ENCODE measurements around the gene PLCB4.

The PLCB4 gene

GRCh38 chr20:9483131-9483530 lies 414.2 kb downstream of the PLCB4 start:
- DNase-seq (ENCODE audit: low read depth): no peak
- no peak overlapping the region for H3K4me3 ChIP-seq (ENCODE audit: low read depth, low read length)
- TF ChIP-seq CTCF (conservative IDR thresholded peaks at IDR 0.05; ENCODE audit: low read depth, low read length): no peak

GRCh38 chr20:9485614-9486340 lies 416.9 kb downstream of the PLCB4 start:
- no peak for DNase-seq (ENCODE audit: low read depth)
- TF ChIP-seq CTCF (conservative IDR thresholded peaks at IDR 0.05; ENCODE audit: low read depth, low read length): no peak
- no peak overlapping the region for H3K4me3 ChIP-seq (ENCODE audit: low read depth, low read length)

GRCh38 chr20:9487231-9487630 lies 418.3 kb downstream of the PLCB4 start:
- no peak for TF ChIP-seq CTCF (conservative IDR thresholded peaks at IDR 0.05; ENCODE audit: low read depth, low read length)
- no peak for DNase-seq (ENCODE audit: low read depth)
- H3K4me3 ChIP-seq (ENCODE audit: low read depth, low read length): no peak overlapping the region

- no peak for DNase-seq (ENCODE audit: low read depth)
- H3K4me3 ChIP-seq (ENCODE audit: low read depth, low read length): no peak overlapping the region
- no peak for TF ChIP-seq CTCF (conservative IDR thresholded peaks at IDR 0.05; ENCODE audit: low read depth, low read length)
These were observed 419.2 kb downstream of the PLCB4 start for GRCh38 chr20:9488063-9488462.

- DNase-seq (ENCODE audit: low read depth): no peak
- H3K4me3 ChIP-seq (ENCODE audit: low read depth, low read length): no peak overlapping the region
- TF ChIP-seq CTCF (conservative IDR thresholded peaks at IDR 0.05; ENCODE audit: low read depth, low read length): no peak
These were observed 421.3 kb downstream of the PLCB4 start for GRCh38 chr20:9490161-9490560.

GRCh38 chr20:9490631-9491030 lies 421.7 kb downstream of the PLCB4 start:
- H3K4me3 ChIP-seq (ENCODE audit: low read depth, low read length): no peak overlapping the region
- DNase-seq (ENCODE audit: low read depth): no peak
- no peak for TF ChIP-seq CTCF (conservative IDR thresholded peaks at IDR 0.05; ENCODE audit: low read depth, low read length)

GRCh38 chr20:9491324-9491723 lies 422.4 kb downstream of the PLCB4 start:
- H3K4me3 ChIP-seq (ENCODE audit: low read depth, low read length): no peak overlapping the region
- DNase-seq (ENCODE audit: low read depth): no peak
- TF ChIP-seq CTCF (conservative IDR thresholded peaks at IDR 0.05; ENCODE audit: low read depth, low read length): no peak

All from choroid plexus epithelial cell (primary cell).